ENCODE measurements around the gene TNFAIP8L2. TPM values are rescaled to one million over a fixed set of nuclear protein-coding genes. Genes with fewer than 3 reads are reported as not detected.
A peak's percentile ranks its signal among the peaks of the same experiment; 100 is the strongest.

The TNFAIP8L2 gene
- total and polyA plus RNA-seq, 8 donors, result 2.0 to 19.4 (median 6.8) TPM; not detected in 2

GRCh38 chr1:151165281-151165737 is 8.9 kb downstream of the TNFAIP8L2 start:
- intact Hi-C loops (cut with DNase I; ENCODE audit: low total_unique reads), result no loop called here
- Histone ChIP-seq H3K4me1 (peaks cover 17 to 42% (median 34%) of the 10 kb centered on the region in 4 donors), H3K36me3 (peaks cover 26 to 52% (median 51%) of the 10 kb centered on the region in 4 donors), H3K27ac (peak overlapping the region; percentile 73 to 90 (median 88)), H3K4me3 (peak overlapping the region; percentile 60 to 85 (median 76)), H3K9me3 (no peaks in the 10 kb centered on the region), H3K27me3 (no peaks in the 10 kb centered on the region)
- TF ChIP-seq EP300 (IDR thresholded peaks at IDR 0.05), result no peak
- no peak for TF ChIP-seq POLR2AphosphoS5 (IDR thresholded peaks at IDR 0.05)
- TF ChIP-seq POLR2A (IDR thresholded peaks at IDR 0.05), result no peak
- TF ChIP-seq, protein P1, sequence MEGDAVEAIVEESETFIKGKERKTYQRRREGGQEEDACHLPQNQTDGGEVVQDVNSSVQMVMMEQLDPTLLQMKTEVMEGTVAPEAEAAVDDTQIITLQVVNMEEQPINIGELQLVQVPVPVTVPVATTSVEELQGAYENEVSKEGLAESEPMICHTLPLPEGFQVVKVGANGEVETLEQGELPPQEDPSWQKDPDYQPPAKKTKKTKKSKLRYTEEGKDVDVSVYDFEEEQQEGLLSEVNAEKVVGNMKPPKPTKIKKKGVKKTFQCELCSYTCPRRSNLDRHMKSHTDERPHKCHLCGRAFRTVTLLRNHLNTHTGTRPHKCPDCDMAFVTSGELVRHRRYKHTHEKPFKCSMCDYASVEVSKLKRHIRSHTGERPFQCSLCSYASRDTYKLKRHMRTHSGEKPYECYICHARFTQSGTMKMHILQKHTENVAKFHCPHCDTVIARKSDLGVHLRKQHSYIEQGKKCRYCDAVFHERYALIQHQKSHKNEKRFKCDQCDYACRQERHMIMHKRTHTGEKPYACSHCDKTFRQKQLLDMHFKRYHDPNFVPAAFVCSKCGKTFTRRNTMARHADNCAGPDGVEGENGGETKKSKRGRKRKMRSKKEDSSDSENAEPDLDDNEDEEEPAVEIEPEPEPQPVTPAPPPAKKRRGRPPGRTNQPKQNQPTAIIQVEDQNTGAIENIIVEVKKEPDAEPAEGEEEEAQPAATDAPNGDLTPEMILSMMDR (IDR thresholded peaks at IDR 0.05), result no peak
- 3 to 14% (median 5%) methylated on average over 15 of the region's 15 CpGs for WGBS, 5 donors
- DNase-seq, result peak in 1 of 2 donors; percentile 78

- intact Hi-C loops (cut with DNase I; ENCODE audit: low total_unique reads), result no loop called here
- Histone ChIP-seq H3K36me3 (peaks cover 22 to 52% (median 51%) of the 10 kb centered on the region in 4 donors), H3K4me1 (peaks cover 17 to 42% (median 34%) of the 10 kb centered on the region in 4 donors), H3K27ac (peak within 1 kb of the TSS; percentile 73 to 90 (median 88)), H3K9me3 (no peaks in the 10 kb centered on the region), H3K4me3 (peak within 1 kb of the TSS; percentile 60 to 85 (median 76)), H3K27me3 (no peaks in the 10 kb centered on the region)
- TF ChIP-seq POLR2AphosphoS5 (IDR thresholded peaks at IDR 0.05) (peak; percentile 92 to 99 (median 97)), EP300 (IDR thresholded peaks at IDR 0.05) (peak; percentile 37), POLR2A (IDR thresholded peaks at IDR 0.05) (no peak)
- TF ChIP-seq, protein P1 (IDR thresholded peaks at IDR 0.05), result peak in 3 of 7 experiments; percentile 11 to 45 (median 12)
- peak; percentile 98 to 99 for DNase-seq
- WGBS, 5 donors, result 0 to 1% (median 1%) methylated on average over 38 of the region's 38 CpGs
Measured at GRCh38 chr1:151165738-151166504, 9.5 kb downstream of the TNFAIP8L2 start, which contains the start of the genes LYSMD1 and SCNM1. Gene LYSMD1, minus strand, starts transcription at chr1:151165902. Its CDS starts 644 bp downstream, at chr1:151165258. Gene SCNM1, plus strand, starts transcription at chr1:151166144. Its CDS starts 9 bp downstream, at chr1:151166153.

- peak overlapping the region; percentile 60 to 85 (median 76) for H3K4me3 ChIP-seq
Measured at GRCh38 chr1:151166505-151166956, 10.1 kb downstream of the TNFAIP8L2 start.

DNA sequence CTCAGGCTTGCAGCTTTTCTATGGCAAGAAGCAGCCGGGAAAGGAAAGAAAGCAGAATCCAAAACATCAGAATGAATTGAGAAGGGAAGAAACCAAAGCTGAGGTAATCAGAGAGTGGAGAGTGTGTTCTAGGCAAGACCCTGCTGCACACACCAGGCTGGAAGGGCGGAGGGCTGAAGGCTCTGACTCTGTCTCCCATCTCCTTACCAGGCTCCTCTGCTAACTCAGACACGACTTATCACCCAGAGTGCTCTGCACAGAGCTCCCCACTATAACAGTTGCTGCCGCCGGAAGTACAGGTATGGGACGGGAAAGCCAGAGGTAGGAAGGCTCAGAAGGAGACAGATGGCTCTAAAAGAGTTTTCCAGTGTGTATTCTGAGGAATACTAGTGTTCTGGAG is 10.7 kb downstream of the TNFAIP8L2 start:
- TF ChIP-seq POLR2AphosphoS5 (IDR thresholded peaks at IDR 0.05) (no peak), POLR2A (IDR thresholded peaks at IDR 0.05) (no peak), EP300 (IDR thresholded peaks at IDR 0.05) (no peak)
- H3K4me1 ChIP-seq, result peaks cover 17 to 42% (median 34%) of the 10 kb centered on the region in 4 donors
- intact Hi-C loops (cut with DNase I; ENCODE audit: low total_unique reads), result no loop called here
- peak overlapping the region in 3 of 4 donors; percentile 60 to 85 (median 78) for H3K4me3 ChIP-seq
- H3K27ac ChIP-seq, result peak overlapping the region in 2 of 5 donors; percentile 88 to 90
- DNase-seq, result no peak
- no peaks in the 10 kb centered on the region for H3K9me3 ChIP-seq
- 81 to 88% (median 83%) methylated on average over 6 of the region's 6 CpGs for WGBS, 5 donors
- H3K27me3 ChIP-seq, result no peaks in the 10 kb centered on the region
- H3K36me3 ChIP-seq, result peaks cover 15 to 47% (median 46%) of the 10 kb centered on the region in 4 donors

More at GRCh38 chr1:151166505-151166956, 10.1 kb downstream of the TNFAIP8L2 start:
- H3K27me3 ChIP-seq, result no peaks in the 10 kb centered on the region
- intact Hi-C loops (cut with DNase I; ENCODE audit: low total_unique reads), result no loop called here
- no peak for TF ChIP-seq POLR2A (IDR thresholded peaks at IDR 0.05)
- no peak for TF ChIP-seq EP300 (IDR thresholded peaks at IDR 0.05)
- TF ChIP-seq, protein P1 (IDR thresholded peaks at IDR 0.05), result no peak
- no peak for TF ChIP-seq POLR2AphosphoS5 (IDR thresholded peaks at IDR 0.05)
- H3K36me3 ChIP-seq, result peaks cover 18 to 52% (median 51%) of the 10 kb centered on the region in 4 donors
- peak overlapping the region in 4 of 5 donors; percentile 82 to 90 (median 88) for H3K27ac ChIP-seq
- 2 to 3% (median 3%) methylated on average over 15 of the region's 15 CpGs for WGBS, 5 donors
- H3K9me3 ChIP-seq, result no peaks in the 10 kb centered on the region
- peak in 1 of 2 donors; percentile 40 for DNase-seq
- peaks cover 17 to 42% (median 34%) of the 10 kb centered on the region in 4 donors for H3K4me1 ChIP-seq

All from stomach (tissue), 9 donors.